Gastroesophageal sphincter (tissue), 4 donors: ENCODE results near the gene ADORA1. TPM values are rescaled to one million over a fixed set of nuclear protein-coding genes. Genes with fewer than 3 reads are reported as not detected.

ENCODE experiments used
- ATAC-seq: fragments of 150-250 bp; one replicate; pipeline ENCODE4 v1.9.1; 2016; ENCODE audit warnings: mild to moderate bottlenecking, moderate library complexity
- H3K27ac ChIP-seq, 4 donors: fragments of 200-600 bp; sonication (generic) in 3 of 4; 1 replicate in 3 of 4; 2 replicates in 1 of 4; pipeline ENCODE4 v1.5.1; 2016 to 2019
- H3K27me3 ChIP-seq: fragments of 200-600 bp; sonication (generic); one replicate; pipeline ENCODE4 v1.5.1; 2019
- H3K36me3 ChIP-seq, 2 donors: fragments of 200-600 bp; sonication (generic); one replicate each; pipeline ENCODE4 v1.5.1; 2019; ENCODE audit warnings: control low read depth in 1 of 2
- H3K4me1 ChIP-seq, 3 donors: fragments of 200-600 bp; sonication (generic); 1 replicate in 2 of 3; 2 replicates in 1 of 3; pipeline ENCODE4 v1.5.1; 2016 to 2019; ENCODE audit warnings: control low read depth in 2 of 3
- H3K4me3 ChIP-seq, 2 donors: fragments of 200-600 bp; sonication (generic); one replicate each; pipeline ENCODE4 v1.5.1; 2019; ENCODE audit warnings: mild to moderate bottlenecking in 1 of 2, moderate library complexity in 1 of 2
- H3K9me3 ChIP-seq, 3 donors: fragments of 200-600 bp; sonication (generic); one replicate each; pipeline ENCODE4 v1.5.1; 2017 to 2019; ENCODE audit warnings: control low read depth in 2 of 3
- CTCF ChIP-seq, 4 experiments: fragments of 200-600 bp in 2 of 4; fragments of 450-650 bp in 2 of 4; sonication (generic) in 1 of 4; IDR thresholded peaks; one replicate each; pipeline ENCODE4 v1.5.1; 2017 to 2019; ENCODE audit warnings: antibody characterized with exemption in 4 of 4, mild to moderate bottlenecking in 2 of 4, moderate library complexity in 2 of 4
- EP300 ChIP-seq: sonication (generic); formaldehyde crosslinking; IDR thresholded peaks from one replicate; pipeline ENCODE4 v1.6.1; 2017; ENCODE audit warnings: antibody characterized with exemption, mild to moderate bottlenecking
- POLR2A ChIP-seq, 2 donors: fragments of 450-650 bp; IDR thresholded peaks; one replicate each; pipeline ENCODE4 v1.6.1; 2017; ENCODE audit warnings: antibody characterized with exemption in 2 of 2, mild to moderate bottlenecking in 2 of 2, moderate library complexity in 1 of 2
- POLR2AphosphoS5 ChIP-seq: sonication (generic); formaldehyde crosslinking; IDR thresholded peaks from one replicate; pipeline ENCODE4 v1.6.1; 2017; ENCODE audit warnings: antibody characterized with exemption
- WGBS, 2 donors: methylation state at CpG; one replicate each; pipeline ENCODE4 v1.1.5; 2018; ENCODE audit warnings: low coverage in 1 of 2; 5-methylcytosine and 5-hydroxymethylcytosine counted together
- total RNA-seq, 4 donors: library from RNA; depleted of rRNA; stranded (reverse); fragments of >200 nt; gene quantifications; one replicate each; pipeline ENCODE4 v1.1.0, GENCODE V29; 2016

ADORA1 gene
- total RNA-seq, 4 donors from 2014 or later, result 0.16 to 2.7 (median 0.33) TPM

- Histone ChIP-seq H3K27ac (peak overlapping the region in 3 of 4 donors; percentile 53 to 64 (median 62)), H3K4me1 (peaks cover 0 to 46% (median 30%) of the 10 kb centered on the region in 3 donors), H3K9me3 (no peaks in the 10 kb centered on the region), H3K36me3 (no peaks in the 10 kb centered on the region), H3K27me3 (peaks cover 56% of the 10 kb centered on the region), H3K4me3 (peak overlapping the region in 1 of 2 donors; percentile 50)
- WGBS, 2 donors, result 19 to 55% methylated on average over 6 to 8 of the region's 12 CpGs
- TF ChIP-seq CTCF (IDR thresholded peaks at IDR 0.05), result no peak
- no peak for TF ChIP-seq EP300
- TF ChIP-seq POLR2A (IDR thresholded peaks at IDR 0.05), result no peak
- ATAC-seq, result peak; percentile 12
Measured at GRCh38 chr1:203126866-203127665, 460 bp upstream of the ADORA1 start.

- ATAC-seq, result no peak
- H3K9me3 ChIP-seq, result no peaks in the 10 kb centered on the region
- TF ChIP-seq POLR2A (IDR thresholded peaks at IDR 0.05) (no peak), EP300 (no peak), POLR2AphosphoS5 (no peak), CTCF (IDR thresholded peaks at IDR 0.05) (no peak)
- no CpG with 5 or more reads among the region's 7 CpGs for WGBS, 2 donors
- H3K36me3 ChIP-seq, result no peaks in the 10 kb centered on the region
- peaks cover 43% of the 10 kb centered on the region for H3K27me3 ChIP-seq
- peaks cover 0 to 46% (median 30%) of the 10 kb centered on the region in 3 donors for H3K4me1 ChIP-seq
- H3K4me3 ChIP-seq, result peak overlapping the region; percentile 16 to 50
- H3K27ac ChIP-seq, result peak overlapping the region in 1 of 4 donors; percentile 62
Measured at GRCh38 chr1:203128431-203128715, 847 bp downstream of the ADORA1 start.

- no peak for ATAC-seq
- no peaks in the 10 kb centered on the region for H3K36me3 ChIP-seq
- TF ChIP-seq POLR2A (IDR thresholded peaks at IDR 0.05) (no peak), POLR2AphosphoS5 (no peak), CTCF (IDR thresholded peaks at IDR 0.05) (no peak), EP300 (no peak)
- peak overlapping the region in 1 of 2 donors; percentile 50 for H3K4me3 ChIP-seq
- no peak overlapping the region for H3K27ac ChIP-seq
- peaks cover 0 to 46% (median 30%) of the 10 kb centered on the region in 3 donors for H3K4me1 ChIP-seq
- H3K27me3 ChIP-seq, result peaks cover 37% of the 10 kb centered on the region
- 100% methylated on average over 1 of the region's 29 CpGs; no CpG with 5 or more reads in 1 of the 2 donors for WGBS, 2 donors
- no peaks in the 10 kb centered on the region for H3K9me3 ChIP-seq
Measured at GRCh38 chr1:203128716-203129500, 1.4 kb downstream of the ADORA1 start.

GRCh38 chr1:203129501-203130231, 2.1 kb downstream of the ADORA1 start:
- no peak for ATAC-seq
- Histone ChIP-seq H3K27me3 (peaks cover 30% of the 10 kb centered on the region), H3K36me3 (no peaks in the 10 kb centered on the region), H3K4me3 (no peak overlapping the region), H3K27ac (no peak overlapping the region), H3K9me3 (no peaks in the 10 kb centered on the region), H3K4me1 (peaks cover 0 to 46% (median 30%) of the 10 kb centered on the region in 3 donors)
- TF ChIP-seq POLR2AphosphoS5 (no peak), POLR2A (IDR thresholded peaks at IDR 0.05) (no peak)
- 59 to 85% methylated on average over 2 to 4 of the region's 7 CpGs for whole genome bisulfite sequencing, 2 donors

GRCh38 chr1:203130358-203130985, 2.9 kb downstream of the ADORA1 start:
- ATAC-seq, result no peak
- peaks cover 0 to 46% (median 30%) of the 10 kb centered on the region in 3 donors for H3K4me1 ChIP-seq
- no peaks in the 10 kb centered on the region for H3K9me3 ChIP-seq
- no peak overlapping the region for H3K4me3 ChIP-seq
- TF ChIP-seq POLR2AphosphoS5 (no peak), EP300 (no peak), POLR2A (IDR thresholded peaks at IDR 0.05) (no peak), CTCF (IDR thresholded peaks at IDR 0.05) (no peak)
- WGBS, 2 donors, result 75 to 93% methylated on average over 2 of the region's 3 CpGs
- H3K36me3 ChIP-seq, result no peaks in the 10 kb centered on the region
- H3K27ac ChIP-seq, result no peak overlapping the region
- H3K27me3 ChIP-seq, result peaks cover 22% of the 10 kb centered on the region
